Fibroblast of lung (primary cell): ENCODE results near the gene CALCOCO2.

Experiments
- EZH2 ChIP-seq: IDR thresholded peaks from 2 replicates; pipeline ENCODE4 v1.5.1; 2012; ENCODE audit warnings: low read length, control low read depth, mild to moderate bottlenecking; ENCODE audit errors: missing control alignments
- TF ChIP-seq, protein P1 (sequence below), 2 donors: IDR thresholded peaks in 1 of 2; conservative IDR thresholded peaks in 1 of 2; 1 replicate in 1 of 2; 2 replicates in 1 of 2; pipeline ENCODE4 v1.5.1; 2011 to 2012; ENCODE audit warnings: low read length in 2 of 2, control low read depth in 1 of 2, inconsistent platforms in 1 of 2, low read depth in 1 of 2, mild to moderate bottlenecking in 1 of 2

DNA sequence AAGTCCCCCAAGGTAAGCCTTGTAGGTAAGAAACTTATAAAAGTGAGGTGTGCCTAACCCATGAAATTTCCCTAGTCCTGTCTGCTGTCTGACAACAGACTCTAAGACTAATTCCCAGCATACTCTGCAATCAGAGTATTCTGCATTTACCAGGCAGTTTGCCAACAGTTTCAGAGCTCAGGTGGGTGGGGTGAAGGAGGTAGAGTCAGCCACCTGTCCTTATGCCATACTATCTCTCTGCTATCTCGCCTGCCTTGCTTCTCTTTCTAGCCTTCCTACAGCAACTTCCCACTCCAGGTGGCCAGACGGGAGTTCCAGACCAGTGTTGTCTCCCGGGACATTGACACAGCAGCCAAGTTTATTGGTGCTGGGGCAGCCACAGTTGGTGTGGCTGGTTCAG lies 64.1 kb downstream of the CALCOCO2 start:
- TF ChIP-seq, protein P1, sequence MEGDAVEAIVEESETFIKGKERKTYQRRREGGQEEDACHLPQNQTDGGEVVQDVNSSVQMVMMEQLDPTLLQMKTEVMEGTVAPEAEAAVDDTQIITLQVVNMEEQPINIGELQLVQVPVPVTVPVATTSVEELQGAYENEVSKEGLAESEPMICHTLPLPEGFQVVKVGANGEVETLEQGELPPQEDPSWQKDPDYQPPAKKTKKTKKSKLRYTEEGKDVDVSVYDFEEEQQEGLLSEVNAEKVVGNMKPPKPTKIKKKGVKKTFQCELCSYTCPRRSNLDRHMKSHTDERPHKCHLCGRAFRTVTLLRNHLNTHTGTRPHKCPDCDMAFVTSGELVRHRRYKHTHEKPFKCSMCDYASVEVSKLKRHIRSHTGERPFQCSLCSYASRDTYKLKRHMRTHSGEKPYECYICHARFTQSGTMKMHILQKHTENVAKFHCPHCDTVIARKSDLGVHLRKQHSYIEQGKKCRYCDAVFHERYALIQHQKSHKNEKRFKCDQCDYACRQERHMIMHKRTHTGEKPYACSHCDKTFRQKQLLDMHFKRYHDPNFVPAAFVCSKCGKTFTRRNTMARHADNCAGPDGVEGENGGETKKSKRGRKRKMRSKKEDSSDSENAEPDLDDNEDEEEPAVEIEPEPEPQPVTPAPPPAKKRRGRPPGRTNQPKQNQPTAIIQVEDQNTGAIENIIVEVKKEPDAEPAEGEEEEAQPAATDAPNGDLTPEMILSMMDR (conservative IDR thresholded peaks at IDR 0.05 in 1 of 2, IDR thresholded peaks at IDR 0.05 in 1 of 2; ENCODE audit: low read depth in 1 of 2, low read length in 2 of 2): no peak
- TF ChIP-seq EZH2: no peak
